HEK293 (cell line): Measurements from ENCODE around the gene WASF2.
A peak's percentile ranks its signal among the peaks of the same experiment; 100 is the strongest.

ENCODE experiments used
- EGR2 ChIP-seq: fragments of 450-650 bp; formaldehyde crosslinking; IDR thresholded peaks from 2 replicates; pipeline ENCODE4 v1.5.1; 2016; ENCODE audit warnings: low read depth, missing biosample characterization, missing genetic modification characterization
- HOXC10 ChIP-seq: sonication (generic); formaldehyde crosslinking; IDR thresholded peaks from 2 replicates; pipeline ENCODE4 v1.8.1; 2023; ENCODE audit warnings: mild to moderate bottlenecking, missing genetic modification reagents
- MEIS1 ChIP-seq: sonication (generic); formaldehyde crosslinking; IDR thresholded peaks from 2 replicates; pipeline ENCODE4 v1.8.1; 2022; ENCODE audit warnings: missing genetic modification reagents, mild to moderate bottlenecking, borderline replicate concordance
- SCRT2 ChIP-seq: fragments of 450-650 bp; formaldehyde crosslinking; IDR thresholded peaks from 2 replicates; pipeline ENCODE4 v1.5.1; 2016; ENCODE audit warnings: missing biosample characterization, missing genetic modification characterization
- SP2 ChIP-seq: fragments of 450-650 bp; formaldehyde crosslinking; IDR thresholded peaks from 2 replicates; pipeline ENCODE4 v1.5.1; 2016; ENCODE audit warnings: missing biosample characterization, missing genetic modification characterization
- YY1 ChIP-seq: fragments of 450-650 bp; formaldehyde crosslinking; IDR thresholded peaks from 2 replicates; pipeline ENCODE4 v1.5.1; 2018; ENCODE audit warnings: missing biosample characterization, missing genetic modification characterization
- ZFHX2 ChIP-seq: fragments of 450-650 bp; formaldehyde crosslinking; conservative IDR thresholded peaks from 2 replicates; pipeline ENCODE4 v1.5.1; 2016; ENCODE audit warnings: missing biosample characterization, missing genetic modification characterization
- ZIC2 ChIP-seq: fragments of 450-650 bp; formaldehyde crosslinking; IDR thresholded peaks from 2 replicates; pipeline ENCODE4 v1.5.1; 2016; ENCODE audit warnings: missing biosample characterization, missing genetic modification characterization
- ZNF112 ChIP-seq: fragments of 450-650 bp; formaldehyde crosslinking; IDR thresholded peaks from 2 replicates; pipeline ENCODE4 v1.5.0; 2017; ENCODE audit warnings: missing biosample characterization, missing genetic modification characterization
- ZNF133 ChIP-seq: fragments of 450-650 bp; formaldehyde crosslinking; IDR thresholded peaks from 2 replicates; pipeline ENCODE4 v1.5.1; 2016; ENCODE audit warnings: missing biosample characterization, missing genetic modification characterization
- ZNF2 ChIP-seq: fragments of 450-650 bp; formaldehyde crosslinking; IDR thresholded peaks from 2 replicates; pipeline ENCODE4 v1.5.1; 2016; ENCODE audit warnings: missing biosample characterization, missing genetic modification characterization
- ZNF24 ChIP-seq: fragments of 450-650 bp; formaldehyde crosslinking; IDR thresholded peaks from 2 replicates; pipeline ENCODE4 v1.5.1; 2016; ENCODE audit warnings: missing biosample characterization, missing genetic modification characterization
- ZNF292 ChIP-seq: fragments of 450-650 bp; formaldehyde crosslinking; IDR thresholded peaks from 2 replicates; pipeline ENCODE4 v1.5.1; 2016; ENCODE audit warnings: low read depth, missing biosample characterization, missing genetic modification characterization, borderline replicate concordance
- ZNF394 ChIP-seq: fragments of 450-650 bp; formaldehyde crosslinking; IDR thresholded peaks from 2 replicates; pipeline ENCODE4 v1.5.1; 2016; ENCODE audit warnings: missing biosample characterization, missing genetic modification characterization, mild to moderate bottlenecking, moderate library complexity, borderline replicate concordance
- ZNF433 ChIP-seq: fragments of 450-650 bp; formaldehyde crosslinking; IDR thresholded peaks from 2 replicates; pipeline ENCODE4 v1.5.1; 2016; ENCODE audit warnings: missing biosample characterization, missing genetic modification characterization, low read depth
- ZNF670 ChIP-seq: fragments of 450-650 bp; formaldehyde crosslinking; IDR thresholded peaks from 2 replicates; pipeline ENCODE4 v1.5.1; 2016; ENCODE audit warnings: missing biosample characterization, missing genetic modification characterization, low read depth
- ZNF701 ChIP-seq: fragments of 450-650 bp; formaldehyde crosslinking; IDR thresholded peaks from 2 replicates; pipeline ENCODE4 v1.5.1; 2016; ENCODE audit warnings: missing biosample characterization, missing genetic modification characterization
- ZNF791 ChIP-seq: fragments of 450-650 bp; formaldehyde crosslinking; IDR thresholded peaks from 2 replicates; pipeline ENCODE4 v1.5.1; 2016; ENCODE audit warnings: missing biosample characterization, missing genetic modification characterization
- ZSCAN23 ChIP-seq: fragments of 450-650 bp; formaldehyde crosslinking; IDR thresholded peaks from 2 replicates; pipeline ENCODE4 v1.5.1; 2016; ENCODE audit warnings: missing biosample characterization, missing genetic modification characterization
- TF ChIP-seq, protein P1 (sequence below): fragments of 450-650 bp; formaldehyde crosslinking; IDR thresholded peaks from 2 replicates; pipeline ENCODE4 v1.5.1; 2016; ENCODE audit warnings: missing biosample characterization, missing genetic modification characterization
- TF ChIP-seq, protein P2 (sequence below): fragments of 450-650 bp; formaldehyde crosslinking; conservative IDR thresholded peaks from 2 replicates; pipeline ENCODE4 v1.5.1; 2016; ENCODE audit warnings: low read depth, missing biosample characterization, missing genetic modification characterization
- TF ChIP-seq, protein P3 (sequence below): fragments of 450-650 bp; formaldehyde crosslinking; IDR thresholded peaks from 2 replicates; pipeline ENCODE4 v1.5.1; 2016; ENCODE audit warnings: missing biosample characterization, missing genetic modification characterization
- TF ChIP-seq, protein P4 (sequence below): fragments of 450-650 bp; formaldehyde crosslinking; IDR thresholded peaks from 2 replicates; pipeline ENCODE4 v1.5.1; 2016; ENCODE audit warnings: missing biosample characterization, missing genetic modification characterization
- TF ChIP-seq, protein P5 (sequence below): fragments of 450-650 bp; formaldehyde crosslinking; IDR thresholded peaks from 2 replicates; pipeline ENCODE4 v1.5.1; 2016; ENCODE audit warnings: missing biosample characterization, missing genetic modification characterization
- TF ChIP-seq, protein P6 (sequence below): fragments of 450-650 bp; formaldehyde crosslinking; IDR thresholded peaks from 2 replicates; pipeline ENCODE4 v1.5.1; 2017; ENCODE audit warnings: missing biosample characterization, missing genetic modification characterization

The WASF2 gene

DNA sequence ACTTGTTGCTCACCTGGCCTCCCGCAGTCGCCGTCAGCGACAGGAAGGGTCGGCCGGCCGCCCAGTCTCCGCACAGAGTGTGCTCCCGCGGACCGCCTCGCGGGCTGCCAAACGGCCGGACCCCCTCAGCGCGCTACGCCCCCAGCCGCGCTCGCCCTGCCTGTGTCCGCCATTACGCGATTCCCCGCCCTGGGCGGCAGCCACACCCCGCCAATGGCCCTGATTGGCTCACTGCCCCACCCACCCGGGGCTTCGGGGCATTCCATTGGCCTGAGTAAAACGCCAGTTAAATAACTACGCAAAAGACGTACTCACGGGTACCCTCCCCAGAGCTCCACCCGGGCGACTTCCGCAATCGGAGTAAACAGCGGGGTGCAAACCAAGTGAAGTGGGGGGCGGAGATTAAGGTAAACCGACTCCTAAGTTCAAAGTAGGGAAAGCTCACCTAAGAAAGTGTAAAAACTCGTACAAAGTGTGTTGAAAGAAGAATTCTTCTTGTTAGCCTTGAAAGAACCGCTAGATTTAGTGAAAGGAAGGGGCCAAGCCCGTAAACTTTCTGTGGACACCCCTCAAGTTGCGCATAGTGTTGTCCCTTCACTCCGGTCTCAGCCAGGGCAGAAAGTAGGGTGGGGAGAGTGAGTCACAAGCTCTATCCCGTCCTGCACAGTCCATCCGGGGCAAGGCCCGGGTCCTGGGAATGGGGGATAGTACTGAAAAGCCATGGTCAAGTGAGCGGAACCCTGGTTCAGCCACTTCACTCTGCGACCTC lies at the start of gene WASF2 (continued):
- TF ChIP-seq, protein P1, sequence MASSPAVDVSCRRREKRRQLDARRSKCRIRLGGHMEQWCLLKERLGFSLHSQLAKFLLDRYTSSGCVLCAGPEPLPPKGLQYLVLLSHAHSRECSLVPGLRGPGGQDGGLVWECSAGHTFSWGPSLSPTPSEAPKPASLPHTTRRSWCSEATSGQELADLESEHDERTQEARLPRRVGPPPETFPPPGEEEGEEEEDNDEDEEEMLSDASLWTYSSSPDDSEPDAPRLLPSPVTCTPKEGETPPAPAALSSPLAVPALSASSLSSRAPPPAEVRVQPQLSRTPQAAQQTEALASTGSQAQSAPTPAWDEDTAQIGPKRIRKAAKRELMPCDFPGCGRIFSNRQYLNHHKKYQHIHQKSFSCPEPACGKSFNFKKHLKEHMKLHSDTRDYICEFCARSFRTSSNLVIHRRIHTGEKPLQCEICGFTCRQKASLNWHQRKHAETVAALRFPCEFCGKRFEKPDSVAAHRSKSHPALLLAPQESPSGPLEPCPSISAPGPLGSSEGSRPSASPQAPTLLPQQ (tag by site-specific recombination), result no peak; the same call in 1 of the 2 replicates
- TF ChIP-seq ZSCAN23 (tag by site-specific recombination) (no peak), ZNF791 (no peak), ZIC2 (tag by site-specific recombination) (peak; percentile 95), EGR2 (peak; percentile 86), ZNF24 (tag by site-specific recombination) (peak; percentile 74; the same call in 1 of the 2 replicates), ZNF133 (no peak), ZNF433 (tag by site-specific recombination) (no peak), SCRT2 (tag by site-specific recombination) (peak; percentile 99), ZNF292 (tag by site-specific recombination) (no peak), ZNF112 (tag by site-specific recombination) (no peak), ZNF394 (tag by site-specific recombination) (no peak), YY1 (peak; percentile 96), ZNF670 (tag by site-specific recombination) (no peak), ZFHX2 (peak; percentile 90), HOXC10 (no peak), MEIS1 (no peak), ZNF701 (no peak), ZNF2 (no peak; the same call in 1 of the 2 replicates), SP2 (peak; percentile 97)
- TF ChIP-seq, protein P2, sequence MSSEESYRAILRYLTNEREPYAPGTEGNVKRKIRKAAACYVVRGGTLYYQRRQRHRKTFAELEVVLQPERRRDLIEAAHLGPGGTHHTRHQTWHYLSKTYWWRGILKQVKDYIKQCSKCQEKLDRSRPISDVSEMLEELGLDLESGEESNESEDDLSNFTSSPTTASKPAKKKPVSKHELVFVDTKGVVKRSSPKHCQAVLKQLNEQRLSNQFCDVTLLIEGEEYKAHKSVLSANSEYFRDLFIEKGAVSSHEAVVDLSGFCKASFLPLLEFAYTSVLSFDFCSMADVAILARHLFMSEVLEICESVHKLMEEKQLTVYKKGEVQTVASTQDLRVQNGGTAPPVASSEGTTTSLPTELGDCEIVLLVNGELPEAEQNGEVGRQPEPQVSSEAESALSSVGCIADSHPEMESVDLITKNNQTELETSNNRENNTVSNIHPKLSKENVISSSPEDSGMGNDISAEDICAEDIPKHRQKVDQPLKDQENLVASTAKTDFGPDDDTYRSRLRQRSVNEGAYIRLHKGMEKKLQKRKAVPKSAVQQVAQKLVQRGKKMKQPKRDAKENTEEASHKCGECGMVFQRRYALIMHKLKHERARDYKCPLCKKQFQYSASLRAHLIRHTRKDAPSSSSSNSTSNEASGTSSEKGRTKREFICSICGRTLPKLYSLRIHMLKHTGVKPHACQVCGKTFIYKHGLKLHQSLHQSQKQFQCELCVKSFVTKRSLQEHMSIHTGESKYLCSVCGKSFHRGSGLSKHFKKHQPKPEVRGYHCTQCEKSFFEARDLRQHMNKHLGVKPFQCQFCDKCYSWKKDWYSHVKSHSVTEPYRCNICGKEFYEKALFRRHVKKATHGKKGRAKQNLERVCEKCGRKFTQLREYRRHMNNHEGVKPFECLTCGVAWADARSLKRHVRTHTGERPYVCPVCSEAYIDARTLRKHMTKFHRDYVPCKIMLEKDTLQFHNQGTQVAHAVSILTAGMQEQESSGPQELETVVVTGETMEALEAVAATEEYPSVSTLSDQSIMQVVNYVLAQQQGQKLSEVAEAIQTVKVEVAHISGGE (tag by site-specific recombination), result peak; percentile 45
- TF ChIP-seq, protein P3, sequence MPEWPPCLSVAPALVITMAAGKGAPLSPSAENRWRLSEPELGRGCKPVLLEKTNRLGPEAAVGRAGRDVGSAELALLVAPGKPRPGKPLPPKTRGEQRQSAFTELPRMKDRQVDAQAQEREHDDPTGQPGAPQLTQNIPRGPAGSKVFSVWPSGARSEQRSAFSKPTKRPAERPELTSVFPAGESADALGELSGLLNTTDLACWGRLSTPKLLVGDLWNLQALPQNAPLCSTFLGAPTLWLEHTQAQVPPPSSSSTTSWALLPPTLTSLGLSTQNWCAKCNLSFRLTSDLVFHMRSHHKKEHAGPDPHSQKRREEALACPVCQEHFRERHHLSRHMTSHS (tag by site-specific recombination), result no peak
- TF ChIP-seq, protein P4, sequence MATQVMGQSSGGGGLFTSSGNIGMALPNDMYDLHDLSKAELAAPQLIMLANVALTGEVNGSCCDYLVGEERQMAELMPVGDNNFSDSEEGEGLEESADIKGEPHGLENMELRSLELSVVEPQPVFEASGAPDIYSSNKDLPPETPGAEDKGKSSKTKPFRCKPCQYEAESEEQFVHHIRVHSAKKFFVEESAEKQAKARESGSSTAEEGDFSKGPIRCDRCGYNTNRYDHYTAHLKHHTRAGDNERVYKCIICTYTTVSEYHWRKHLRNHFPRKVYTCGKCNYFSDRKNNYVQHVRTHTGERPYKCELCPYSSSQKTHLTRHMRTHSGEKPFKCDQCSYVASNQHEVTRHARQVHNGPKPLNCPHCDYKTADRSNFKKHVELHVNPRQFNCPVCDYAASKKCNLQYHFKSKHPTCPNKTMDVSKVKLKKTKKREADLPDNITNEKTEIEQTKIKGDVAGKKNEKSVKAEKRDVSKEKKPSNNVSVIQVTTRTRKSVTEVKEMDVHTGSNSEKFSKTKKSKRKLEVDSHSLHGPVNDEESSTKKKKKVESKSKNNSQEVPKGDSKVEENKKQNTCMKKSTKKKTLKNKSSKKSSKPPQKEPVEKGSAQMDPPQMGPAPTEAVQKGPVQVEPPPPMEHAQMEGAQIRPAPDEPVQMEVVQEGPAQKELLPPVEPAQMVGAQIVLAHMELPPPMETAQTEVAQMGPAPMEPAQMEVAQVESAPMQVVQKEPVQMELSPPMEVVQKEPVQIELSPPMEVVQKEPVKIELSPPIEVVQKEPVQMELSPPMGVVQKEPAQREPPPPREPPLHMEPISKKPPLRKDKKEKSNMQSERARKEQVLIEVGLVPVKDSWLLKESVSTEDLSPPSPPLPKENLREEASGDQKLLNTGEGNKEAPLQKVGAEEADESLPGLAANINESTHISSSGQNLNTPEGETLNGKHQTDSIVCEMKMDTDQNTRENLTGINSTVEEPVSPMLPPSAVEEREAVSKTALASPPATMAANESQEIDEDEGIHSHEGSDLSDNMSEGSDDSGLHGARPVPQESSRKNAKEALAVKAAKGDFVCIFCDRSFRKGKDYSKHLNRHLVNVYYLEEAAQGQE (tag by site-specific recombination), result no peak
- TF ChIP-seq, protein P5, sequence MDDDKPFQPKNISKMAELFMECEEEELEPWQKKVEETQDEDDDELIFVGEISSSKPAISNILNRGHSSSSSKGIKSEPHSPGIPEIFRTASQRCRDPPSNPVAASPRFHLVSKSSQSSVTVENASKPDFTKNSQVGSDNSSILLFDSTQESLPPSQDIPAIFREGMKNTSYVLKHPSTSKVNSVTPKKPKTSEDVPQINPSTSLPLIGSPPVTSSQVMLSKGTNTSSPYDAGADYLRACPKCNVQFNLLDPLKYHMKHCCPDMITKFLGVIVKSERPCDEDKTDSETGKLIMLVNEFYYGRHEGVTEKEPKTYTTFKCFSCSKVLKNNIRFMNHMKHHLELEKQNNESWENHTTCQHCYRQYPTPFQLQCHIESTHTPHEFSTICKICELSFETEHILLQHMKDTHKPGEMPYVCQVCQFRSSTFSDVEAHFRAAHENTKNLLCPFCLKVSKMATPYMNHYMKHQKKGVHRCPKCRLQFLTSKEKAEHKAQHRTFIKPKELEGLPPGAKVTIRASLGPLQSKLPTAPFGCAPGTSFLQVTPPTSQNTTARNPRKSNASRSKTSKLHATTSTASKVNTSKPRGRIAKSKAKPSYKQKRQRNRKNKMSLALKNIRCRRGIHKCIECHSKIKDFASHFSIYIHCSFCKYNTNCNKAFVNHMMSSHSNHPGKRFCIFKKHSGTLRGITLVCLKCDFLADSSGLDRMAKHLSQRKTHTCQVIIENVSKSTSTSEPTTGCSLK (tag by site-specific recombination), result no peak
- TF ChIP-seq, protein P6, sequence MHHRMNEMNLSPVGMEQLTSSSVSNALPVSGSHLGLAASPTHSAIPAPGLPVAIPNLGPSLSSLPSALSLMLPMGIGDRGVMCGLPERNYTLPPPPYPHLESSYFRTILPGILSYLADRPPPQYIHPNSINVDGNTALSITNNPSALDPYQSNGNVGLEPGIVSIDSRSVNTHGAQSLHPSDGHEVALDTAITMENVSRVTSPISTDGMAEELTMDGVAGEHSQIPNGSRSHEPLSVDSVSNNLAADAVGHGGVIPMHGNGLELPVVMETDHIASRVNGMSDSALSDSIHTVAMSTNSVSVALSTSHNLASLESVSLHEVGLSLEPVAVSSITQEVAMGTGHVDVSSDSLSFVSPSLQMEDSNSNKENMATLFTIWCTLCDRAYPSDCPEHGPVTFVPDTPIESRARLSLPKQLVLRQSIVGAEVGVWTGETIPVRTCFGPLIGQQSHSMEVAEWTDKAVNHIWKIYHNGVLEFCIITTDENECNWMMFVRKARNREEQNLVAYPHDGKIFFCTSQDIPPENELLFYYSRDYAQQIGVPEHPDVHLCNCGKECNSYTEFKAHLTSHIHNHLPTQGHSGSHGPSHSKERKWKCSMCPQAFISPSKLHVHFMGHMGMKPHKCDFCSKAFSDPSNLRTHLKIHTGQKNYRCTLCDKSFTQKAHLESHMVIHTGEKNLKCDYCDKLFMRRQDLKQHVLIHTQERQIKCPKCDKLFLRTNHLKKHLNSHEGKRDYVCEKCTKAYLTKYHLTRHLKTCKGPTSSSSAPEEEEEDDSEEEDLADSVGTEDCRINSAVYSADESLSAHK (tag by site-specific recombination), result no peak; the same call in 1 of the 2 replicates
